Endothelial cell of umbilical vein (primary cell): Measurements from ENCODE around the gene SYNE1. TPM values are rescaled to one million over a fixed set of nuclear protein-coding genes. Genes with fewer than 3 reads are reported as not detected.

Experiments
- BruUV-seq: library from RNA; stranded (reverse); fragments of 400-500 nt; replicated peaks from 2 replicates; lab custom pipeline; 2021; lab: Mats Ljungman, UMichigan
- CTCF ChIA-PET: fragments of 300-600, 350-600 bp; sonication (Branson Sonifier 250); formaldehyde crosslinking; loops from one replicate; lab custom pipeline; 2021; ENCODE audit warnings: antibody characterized with exemption, inconsistent platforms; lab: Charles Lee
- POLR2A ChIA-PET: fragments of 300-600, 350-600 bp; sonication (Branson Sonifier 250); formaldehyde crosslinking; loops from one replicate; lab custom pipeline; 2021; ENCODE audit warnings: antibody characterized with exemption, inconsistent platforms; lab: Charles Lee
- DNase-seq: peaks from one replicate; pipeline ENCODE4 v3.0.0-alpha.2; 2011; ENCODE audit warnings: low read depth, low spot score
- FAIRE-seq: peaks from 2 replicates; lab custom pipeline; 2011; peaks lifted over from hg19 to GRCh38; lab: Jason Lieb, UNC
- H2AFZ ChIP-seq: 2 replicates; pipeline ENCODE4 v1.6.0; 2012; ENCODE audit warnings: low read depth, low read length, control low read depth, inconsistent platforms
- H3K27ac ChIP-seq: 2 replicates; pipeline ENCODE4 v1.5.1; 2011; ENCODE audit warnings: low read depth, mild to moderate bottlenecking, control low read depth, low read length, moderate library complexity; ENCODE audit not compliant: insufficient read depth
- H3K27me3 ChIP-seq, 2 experiments: 2 replicates each; pipeline versions ENCODE4 v1.6.0 to v1.6.1; 2011; ENCODE audit warnings: low read length in 2 of 2, mixed read lengths in 1 of 2; ENCODE audit not compliant: control insufficient read depth in 2 of 2, insufficient read depth in 2 of 2
- H3K36me3 ChIP-seq, 2 experiments: 2 replicates in 1 of 2; 3 replicates in 1 of 2; pipeline ENCODE4 v1.5.1; 2011; ENCODE audit warnings: low read length in 2 of 2, mild to moderate bottlenecking in 1 of 2, moderate library complexity in 1 of 2; ENCODE audit not compliant: control insufficient read depth in 2 of 2, insufficient read depth in 2 of 2; ENCODE audit errors: extremely low read depth in 1 of 2
- H3K4me1 ChIP-seq: 3 replicates; pipeline ENCODE4 v1.5.1; 2011; ENCODE audit warnings: mild to moderate bottlenecking, low read length; ENCODE audit not compliant: control insufficient read depth, insufficient read depth; ENCODE audit errors: extremely low read depth
- H3K4me2 ChIP-seq: 2 replicates; pipeline ENCODE4 v1.6.1; 2011; ENCODE audit warnings: low read length, control low read depth, mixed read lengths; ENCODE audit not compliant: insufficient read depth
- H3K4me3 ChIP-seq, 3 experiments: fragments of 200-600 bp in 1 of 3; sonication (generic), shearing (Covaris generic) in 1 of 3; replicated peaks in 1 of 3; 2 replicates each; pipeline ENCODE4 v1.5.1; 2011 to 2016; ENCODE audit warnings: control low read depth in 3 of 3, low read length in 3 of 3, mild to moderate bottlenecking in 2 of 3, inconsistent platforms in 1 of 3, low read depth in 1 of 3, moderate library complexity in 1 of 3; ENCODE audit not compliant: insufficient read depth in 1 of 3
- H3K79me2 ChIP-seq: 2 replicates; pipeline ENCODE4 v1.6.0; 2012; ENCODE audit warnings: low read length, inconsistent platforms; ENCODE audit not compliant: control insufficient read depth, insufficient read depth
- H3K9ac ChIP-seq: replicated peaks from 2 replicates; pipeline ENCODE3; 2011; ENCODE audit warnings: low read length, control low read depth; ENCODE audit not compliant: insufficient read depth; ENCODE audit errors: extremely low read depth
- H3K9me1 ChIP-seq: replicated peaks from 3 replicates; pipeline ENCODE4 v1.6.0; 2011; ENCODE audit warnings: mild to moderate bottlenecking, low read length; ENCODE audit not compliant: control insufficient read depth, insufficient read depth; ENCODE audit errors: extremely low read depth
- H3K9me3 ChIP-seq: replicated peaks from 2 replicates; pipeline ENCODE4 v1.5.1; 2012; ENCODE audit warnings: low read length, inconsistent platforms; ENCODE audit not compliant: control insufficient read depth, insufficient read depth
- H4K20me1 ChIP-seq: replicated peaks from 2 replicates; pipeline ENCODE3; 2011; ENCODE audit warnings: mild to moderate bottlenecking, low read length; ENCODE audit not compliant: control insufficient read depth, insufficient read depth; ENCODE audit errors: extremely low read depth
- FOS ChIP-seq: IDR thresholded peaks from 2 replicates; pipeline ENCODE4 v1.6.1; 2011; ENCODE audit warnings: mild to moderate bottlenecking, low read length, moderate library complexity, borderline replicate concordance; ENCODE audit not compliant: insufficient read depth
- GATA2 ChIP-seq: IDR thresholded peaks from 2 replicates; pipeline ENCODE4 v1.7.0; 2011; ENCODE audit warnings: low read depth, mild to moderate bottlenecking, moderate library complexity, mixed read lengths, low read length; ENCODE audit not compliant: insufficient read length, insufficient read depth
- JUN ChIP-seq: IDR thresholded peaks from 2 replicates; pipeline ENCODE4 v1.6.1; 2011; ENCODE audit warnings: borderline replicate concordance, low read depth; ENCODE audit not compliant: insufficient read length, insufficient read depth
- POLR2A ChIP-seq: IDR thresholded peaks from 2 replicates; pipeline ENCODE4 v1.6.1; 2012; ENCODE audit warnings: low read depth, mild to moderate bottlenecking, control low read depth, low read length
- POLR2AphosphoS5 ChIP-seq: IDR thresholded peaks from 2 replicates; pipeline ENCODE4 v1.6.1; 2012; ENCODE audit warnings: low read depth, mild to moderate bottlenecking, control low read depth, low read length, moderate library complexity; ENCODE audit not compliant: insufficient read depth
- dilution Hi-C: fragments of 300-500 bp; cut with MboI; formaldehyde crosslinking; loops from one replicate; pipeline ENCODE4 v1.15.0; 2019; ENCODE audit warnings: low sequenced_read_pairs; ENCODE audit not compliant: extremely low pct_ligation_motif_present
- intact Hi-C: fragments of 100-400 bp; cut with micrococcal nuclease; formaldehyde crosslinking; loops from one replicate; pipeline ENCODE4 v1.10.0; 2022
- polyA plus RNA-seq, 4 experiments: library from polyadenylated mRNA; depleted of rRNA in 3 of 4; stranded (reverse) in 3 of 4; unstranded in 1 of 4; fragments of >200 nt; gene quantifications; 2 replicates each; pipeline versions ENCODE4 v1.2.1 to v1.2.3, GENCODE V29; 2011 to 2012; ENCODE audit warnings: missing spikeins in 1 of 4
- total RNA-seq: library from RNA; stranded (reverse); gene quantifications from 2 replicates; pipeline ENCODE4 v1.2.3, GENCODE V29; 2021
- TF ChIP-seq, protein P1 (sequence below): IDR thresholded peaks from 2 replicates; pipeline ENCODE4 v1.6.1; 2011; ENCODE audit not compliant: insufficient read depth, insufficient read length

The SYNE1 gene
- total and polyA plus RNA-seq, 2 donors (not counting 3 experiments of a cell fraction or from before 2014, with no cell fraction given), result 26.5 to 52.3 TPM

DNA sequence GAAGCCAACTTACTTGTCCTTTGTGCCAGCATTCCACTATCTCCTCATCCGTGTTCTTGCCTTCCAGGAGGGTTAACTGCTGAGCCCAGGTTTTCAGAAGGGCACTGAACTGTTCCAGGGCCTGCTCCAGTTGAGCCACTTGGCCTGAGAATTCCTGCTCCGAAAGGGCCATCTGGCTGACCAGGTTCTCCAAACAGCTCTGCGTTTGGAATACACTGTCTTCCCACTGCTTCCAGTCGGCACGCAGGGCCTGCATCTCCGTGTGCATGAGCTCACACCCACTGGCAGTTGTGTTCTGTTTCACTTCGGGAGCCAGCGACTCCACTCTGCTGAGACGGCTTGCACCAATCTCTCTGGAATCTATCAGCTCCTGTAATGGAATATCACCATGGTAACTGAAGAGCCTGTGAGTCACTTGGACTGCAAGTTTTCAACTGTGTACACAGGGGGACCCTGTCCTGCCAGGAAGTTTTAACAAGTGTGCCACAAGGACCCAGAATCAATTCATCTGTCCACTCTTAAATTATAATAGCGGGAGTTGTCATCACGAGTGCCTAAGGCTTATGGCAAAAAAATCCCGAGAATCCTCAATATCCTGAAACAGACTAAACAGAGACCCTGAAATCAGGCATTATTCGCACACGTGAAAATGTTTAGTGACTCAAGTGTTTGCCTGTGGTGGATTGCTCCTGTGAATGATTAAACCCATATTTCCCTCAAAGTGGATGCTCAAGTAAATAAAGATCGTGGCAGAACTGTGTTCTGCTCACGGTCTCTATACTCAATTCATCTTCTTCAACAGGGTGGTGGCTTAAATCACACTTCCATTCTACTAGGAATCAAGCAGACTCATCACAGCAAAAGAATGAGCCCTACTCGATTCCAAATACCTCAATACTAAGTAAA is 255.9 kb downstream of the SYNE1 start:
- POLR2A ChIA-PET, result interaction anchor here (1.5 kb wide), 1 partner anchor 320 kb away, joined by 5 read pairs; no protein-coding TSS in a partner anchor
- H2AFZ ChIP-seq, result peak overlapping the region; percentile 95
- H3K4me1 ChIP-seq, result peaks cover 23% of the 10 kb centered on the region
- CTCF ChIA-PET, result interaction anchor here (0.6 to 3.0 kb wide), 10 partner anchors 13 to 320 kb away, joined by 3 to 13 read pairs (median 4); no protein-coding TSS in a partner anchor
- H3K79me2 ChIP-seq, result no peaks in the 10 kb centered on the region
- peak; percentile 74 for FAIRE-seq
- H3K4me2 ChIP-seq, result peak overlapping the region; percentile 99
- peak overlapping the region; percentile 50 to 84 (median 53) for H3K4me3 ChIP-seq
- H3K9ac ChIP-seq, result peak overlapping the region; percentile 98
- no peaks in the 10 kb centered on the region for H3K36me3 ChIP-seq
- peak; percentile 95 for DNase-seq
- peak; percentile 57 for TF ChIP-seq GATA2
- no peak for TF ChIP-seq POLR2AphosphoS5
- TF ChIP-seq, protein P1, sequence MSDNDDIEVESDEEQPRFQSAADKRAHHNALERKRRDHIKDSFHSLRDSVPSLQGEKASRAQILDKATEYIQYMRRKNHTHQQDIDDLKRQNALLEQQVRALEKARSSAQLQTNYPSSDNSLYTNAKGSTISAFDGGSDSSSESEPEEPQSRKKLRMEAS, result no peak
- peak; percentile 64 for TF ChIP-seq FOS
- TF ChIP-seq POLR2A, result no peak
- TF ChIP-seq JUN, result peak; percentile 79
- no peaks in the 10 kb centered on the region for H4K20me1 ChIP-seq
- dilution Hi-C loops, result no loop called here
- peak overlapping the region; percentile 96 for H3K27ac ChIP-seq
- intact Hi-C loops, result loop anchor here (1.0 to 2.0 kb wide), 6 partner anchors 66 to 928 kb away; partner anchors contain the start of gene MYCT1
- no TSS peak for BruUV-seq
- no peaks in the 10 kb centered on the region for H3K9me3 ChIP-seq
- H3K27me3 ChIP-seq, result no peaks in the 10 kb centered on the region
- H3K9me1 ChIP-seq, result no peaks in the 10 kb centered on the region
